HG03520 (cell line): Measurements from ENCODE around the gene ITIH5.
"Not testable (repeated sequence)": the region's sequence is repeated elsewhere in the genome, so short reads cannot be mapped to it uniquely, and the experiment has no call there.

ENCODE experiments used
- ATAC-seq: cut with Tn5 transposase; IDR thresholded peaks from one replicate; pipeline ENCODE4 v1.9.1; 2021; ENCODE audit warnings: mild to moderate bottlenecking, moderate library complexity; ENCODE audit not compliant: unreplicated experiment

The ITIH5 gene

DNA sequence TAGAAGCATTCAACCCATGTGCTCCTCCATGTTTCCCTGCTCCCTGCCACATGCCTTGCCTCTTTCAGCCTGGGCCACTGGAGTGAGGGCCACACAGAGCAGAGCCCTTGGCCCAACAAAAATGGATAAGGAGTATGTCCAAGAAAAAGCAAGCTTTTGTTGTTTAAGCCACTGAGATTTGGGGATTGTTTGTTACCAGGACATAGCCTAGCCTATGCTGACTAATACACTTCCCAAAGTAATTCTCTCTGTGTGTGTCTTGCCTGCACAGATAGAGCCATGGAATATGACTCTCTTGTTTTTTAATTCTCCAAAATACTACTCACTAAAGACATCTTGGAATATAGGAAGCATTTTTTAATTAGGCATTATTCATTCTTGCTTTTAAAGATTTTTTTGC is 22.8 kb upstream of the ITIH5 start:
- no peak for ATAC-seq

DNA sequence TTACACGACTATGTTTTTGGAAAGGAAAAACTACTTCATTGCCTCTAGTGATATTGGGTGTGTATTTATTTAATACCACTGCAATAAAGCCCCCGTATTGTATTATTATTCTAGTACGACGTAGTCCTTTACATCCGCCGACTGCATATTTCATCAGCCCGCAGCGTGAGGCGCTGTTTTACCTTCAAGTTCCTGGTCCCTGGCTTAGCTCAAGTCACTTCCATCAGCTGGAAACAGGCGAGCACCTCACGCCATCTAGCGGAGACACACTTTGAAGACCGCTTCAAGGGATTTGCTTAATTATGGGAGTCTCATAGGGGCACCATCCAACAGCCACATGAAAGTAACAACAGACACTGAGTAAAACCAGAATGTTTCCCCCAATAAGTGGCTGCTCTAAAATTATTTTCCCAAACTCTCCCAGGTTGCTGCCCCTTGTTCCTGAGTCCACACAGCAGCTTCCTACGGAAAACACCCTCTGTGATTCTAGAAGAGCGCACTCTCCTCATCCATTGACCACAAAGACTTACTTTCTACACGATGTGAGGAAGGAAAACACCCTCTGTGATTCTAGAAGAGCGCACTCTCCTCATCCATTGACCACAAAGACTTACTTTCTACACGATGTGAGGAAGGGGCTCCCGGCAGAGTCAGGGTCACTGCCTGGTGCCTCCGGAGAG is 20.6 kb upstream of the ITIH5 start:
- ATAC-seq, result peak; percentile 95

DNA sequence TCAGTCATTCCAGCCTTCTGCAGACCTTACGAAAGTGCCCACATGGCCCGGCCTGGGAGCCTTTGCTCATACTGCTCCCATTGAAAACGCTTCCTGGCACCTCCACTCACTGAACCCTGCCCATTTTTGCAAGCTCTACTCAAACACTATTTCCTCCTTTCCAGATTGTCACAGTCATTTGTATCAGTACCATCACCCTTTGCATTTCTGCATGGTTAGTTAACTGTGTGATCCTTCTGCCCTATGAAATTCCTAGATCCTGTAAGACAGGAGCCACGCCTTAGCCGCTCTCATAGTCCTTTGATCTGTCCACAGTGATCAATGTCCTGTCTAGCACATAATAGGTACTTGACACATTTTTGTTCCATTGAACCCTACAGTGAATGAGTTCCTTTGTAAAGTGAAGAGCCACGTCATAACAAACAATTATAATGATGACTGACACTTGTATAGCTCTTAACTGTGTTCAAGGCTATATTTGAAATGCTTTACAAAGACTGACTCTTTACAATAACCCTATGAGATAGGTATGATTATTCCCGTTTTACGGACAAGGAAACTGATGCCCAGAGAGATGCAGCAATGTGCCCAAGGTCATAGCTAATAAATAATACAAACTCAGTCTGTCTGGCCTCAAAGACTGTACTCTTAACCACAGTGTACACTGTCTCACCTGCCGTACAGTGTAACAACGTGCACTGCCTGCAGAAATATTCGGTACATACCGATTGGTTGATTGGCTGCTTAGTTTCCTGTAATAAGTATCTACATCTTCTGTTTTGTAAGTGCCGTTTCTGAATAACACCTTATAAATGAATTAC is 19.8 kb upstream of the ITIH5 start:
- no peak for ATAC-seq

DNA sequence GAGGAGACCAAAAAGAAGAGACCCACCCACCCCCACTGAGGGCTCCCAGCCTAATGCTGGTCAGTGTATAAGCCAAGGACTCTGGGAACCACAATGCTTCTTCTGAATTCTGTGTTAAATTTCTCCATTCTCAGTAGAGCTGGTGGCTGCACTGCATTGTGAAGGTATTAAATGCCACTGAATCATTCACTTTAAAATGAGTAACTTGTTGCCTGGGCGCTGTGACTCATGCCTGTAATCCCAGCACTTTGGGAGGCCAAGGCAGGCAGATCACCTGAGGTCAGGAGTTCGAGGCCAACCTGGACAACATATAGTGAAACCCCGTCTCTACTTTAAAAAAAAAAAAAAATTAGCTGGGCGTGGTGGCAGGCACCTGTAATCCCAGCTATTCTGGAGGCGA is 13.3 kb upstream of the ITIH5 start:
- not testable (repeated sequence) for ATAC-seq

DNA sequence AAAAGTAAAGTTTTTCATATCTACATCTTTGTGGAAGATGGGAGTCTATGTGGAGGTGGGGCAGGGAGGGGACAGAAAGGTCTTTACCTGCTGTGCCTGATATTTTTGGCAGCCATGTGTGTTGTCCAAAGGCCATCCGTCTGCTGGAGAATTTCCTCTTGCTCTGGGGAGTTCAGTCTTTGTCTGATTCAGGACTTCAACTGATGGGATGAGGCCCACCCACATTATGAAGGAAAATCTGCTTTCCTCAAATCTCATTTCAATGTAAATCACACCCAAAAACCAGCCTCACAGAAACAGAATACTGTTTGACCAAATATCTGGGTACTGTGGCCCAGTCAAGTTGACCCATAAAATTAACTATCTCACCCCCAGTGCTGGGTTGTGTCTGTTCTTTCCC is 12.5 kb upstream of the ITIH5 start:
- no peak for ATAC-seq

DNA sequence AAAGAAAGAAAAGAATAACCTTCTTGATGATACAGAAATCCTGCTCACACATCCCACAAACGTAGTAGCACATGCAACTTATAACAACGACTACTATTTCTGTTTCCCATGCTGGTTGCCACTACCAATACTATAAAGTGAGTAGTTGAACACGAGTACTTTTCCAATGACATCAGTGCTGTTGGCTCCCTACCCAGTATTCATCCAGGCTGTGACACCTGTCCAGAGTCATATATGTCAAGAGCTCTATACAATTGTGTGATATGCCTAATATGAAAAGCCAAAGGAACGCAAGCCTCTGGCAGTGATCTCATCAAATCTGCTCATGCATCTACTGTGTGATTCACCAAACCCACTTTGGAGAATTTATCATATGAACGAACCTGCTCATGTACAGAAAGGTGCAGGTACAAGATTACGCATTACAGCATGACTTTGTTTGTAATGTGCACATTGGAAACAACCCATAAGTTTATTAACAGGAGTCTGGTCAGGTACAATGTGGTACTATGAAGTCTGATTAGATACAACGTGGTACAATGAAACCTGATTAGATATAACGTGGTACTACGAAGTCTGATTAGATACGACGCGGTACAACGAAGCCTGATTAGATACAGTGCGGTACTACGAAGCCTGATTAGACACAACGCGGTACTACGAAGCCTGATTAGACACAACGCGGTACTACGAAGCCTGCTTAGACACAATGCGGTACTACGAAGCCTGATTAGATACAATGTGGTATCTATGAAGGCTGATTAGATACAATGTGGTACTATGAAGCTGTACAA is 5.8 kb upstream of the ITIH5 start:
- ATAC-seq, result no peak

DNA sequence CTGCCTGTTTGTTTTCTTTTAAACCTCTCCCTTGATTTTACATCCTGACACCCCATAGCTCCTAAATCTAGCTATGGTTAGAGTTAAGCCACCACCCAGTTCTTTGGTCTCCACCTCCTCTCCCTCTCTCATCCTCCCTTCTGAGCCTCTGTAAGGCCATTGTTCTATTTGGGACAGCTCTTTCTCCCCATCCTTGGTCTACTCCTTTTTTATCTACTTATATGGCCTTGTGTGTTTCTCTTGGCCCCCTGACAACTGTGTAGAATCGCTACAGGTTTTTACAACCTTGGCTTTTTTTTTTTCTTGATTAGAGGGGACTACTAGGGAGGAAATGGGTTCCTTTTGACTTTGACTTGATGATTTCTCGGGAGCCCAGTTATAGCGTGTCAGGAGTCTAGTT is 3.4 kb upstream of the ITIH5 start:
- no peak for ATAC-seq

DNA sequence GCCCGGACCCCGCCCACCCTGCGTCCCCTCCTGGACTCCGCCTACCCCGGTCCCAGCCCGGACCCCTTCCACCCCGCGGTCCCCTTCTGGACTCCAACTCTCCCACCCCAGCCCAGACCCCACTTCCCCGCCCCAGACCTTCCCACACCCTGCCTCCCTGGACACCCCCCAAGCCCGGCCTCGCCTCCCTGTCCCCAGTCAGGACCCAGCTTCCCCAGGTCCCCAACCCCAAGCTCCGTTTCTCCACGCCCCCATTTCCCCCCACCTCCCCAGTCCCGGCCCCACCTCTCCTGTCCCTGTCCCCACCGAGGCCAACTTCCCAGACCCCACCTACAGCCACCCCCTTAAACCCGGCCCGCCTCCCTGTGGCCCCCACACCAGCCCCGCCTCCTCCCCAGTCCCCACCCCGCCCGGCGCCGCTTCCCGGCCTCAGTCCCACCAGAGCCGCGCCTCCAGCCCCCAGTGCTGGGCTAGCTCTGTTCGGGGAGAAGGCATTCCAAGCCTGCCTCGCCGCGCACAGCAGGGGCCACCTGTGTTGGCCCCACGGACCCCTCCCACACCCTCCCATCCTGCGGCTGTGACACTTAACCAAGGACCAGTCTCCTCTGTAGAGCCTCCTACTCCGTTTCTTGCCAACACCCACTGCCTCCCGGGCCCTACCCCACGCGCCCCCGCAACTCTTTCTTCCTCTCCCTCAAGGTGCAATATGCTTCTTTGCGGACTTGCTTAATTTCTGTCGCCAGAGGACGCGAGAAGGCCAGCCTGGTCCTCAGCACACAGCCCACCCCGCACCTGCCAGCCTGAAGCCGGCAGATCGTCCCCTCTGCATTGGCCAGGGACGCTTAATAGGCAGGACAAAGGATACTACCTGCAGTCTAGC is 736 bp upstream of the ITIH5 start:
- ATAC-seq, result no peak

DNA sequence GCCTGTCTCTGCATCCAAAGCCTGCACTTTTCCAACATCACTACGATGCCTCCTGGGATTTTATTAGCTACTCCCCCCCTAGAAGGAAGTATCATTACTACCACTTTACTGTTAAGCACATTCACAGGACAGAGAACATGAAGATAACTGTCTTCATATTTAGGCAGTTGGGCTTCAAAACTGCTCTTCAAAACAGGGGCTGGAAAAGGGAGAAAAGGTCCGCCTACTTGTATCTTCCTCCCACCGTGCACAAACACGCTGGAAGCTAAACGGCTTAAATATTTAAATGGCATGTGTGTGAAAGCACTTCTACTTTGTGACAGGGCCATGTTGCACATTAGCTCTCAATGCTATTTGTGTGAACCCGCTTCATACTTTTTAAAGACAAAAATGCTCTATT is 999 bp downstream of the ITIH5 start:
- ATAC-seq, result no peak

DNA sequence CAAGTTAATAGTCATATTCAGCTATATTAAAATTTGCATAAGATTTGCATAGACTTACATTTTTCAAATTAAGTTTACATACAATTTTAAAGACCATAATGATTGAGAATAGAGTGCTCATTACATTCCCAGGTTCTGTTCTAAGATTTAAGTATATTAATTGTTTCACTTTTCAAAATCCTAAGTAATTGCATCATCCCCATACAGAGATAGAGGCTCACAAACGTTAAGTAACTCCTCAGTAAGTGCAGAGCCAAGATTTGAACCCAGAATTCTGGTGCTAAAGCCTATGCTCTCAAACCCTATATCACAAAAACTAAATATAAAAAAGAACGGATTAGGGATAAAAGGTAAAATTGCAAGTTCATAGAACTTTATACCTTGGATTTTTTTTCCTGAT is 2.1 kb downstream of the ITIH5 start:
- ATAC-seq, result no peak

DNA sequence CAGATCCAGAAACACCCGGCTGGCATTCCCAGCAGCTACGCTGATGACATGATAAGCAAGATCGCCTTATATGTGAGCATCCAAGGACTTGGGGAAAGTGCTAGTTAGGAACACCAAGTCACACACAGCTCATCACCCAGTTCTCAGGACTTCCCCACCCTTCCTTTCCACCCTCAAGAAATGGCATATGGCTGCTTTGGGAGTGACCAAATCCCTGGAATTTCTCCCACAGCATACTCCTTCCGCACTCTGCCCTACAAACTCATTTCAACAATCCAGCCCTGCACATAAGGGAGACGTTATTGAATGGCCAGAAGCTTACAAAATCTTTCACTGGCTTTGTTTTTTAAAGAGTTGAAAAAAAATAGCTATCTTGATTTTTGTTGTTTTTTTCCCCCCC is 4.2 kb downstream of the ITIH5 start:
- ATAC-seq, result no peak

DNA sequence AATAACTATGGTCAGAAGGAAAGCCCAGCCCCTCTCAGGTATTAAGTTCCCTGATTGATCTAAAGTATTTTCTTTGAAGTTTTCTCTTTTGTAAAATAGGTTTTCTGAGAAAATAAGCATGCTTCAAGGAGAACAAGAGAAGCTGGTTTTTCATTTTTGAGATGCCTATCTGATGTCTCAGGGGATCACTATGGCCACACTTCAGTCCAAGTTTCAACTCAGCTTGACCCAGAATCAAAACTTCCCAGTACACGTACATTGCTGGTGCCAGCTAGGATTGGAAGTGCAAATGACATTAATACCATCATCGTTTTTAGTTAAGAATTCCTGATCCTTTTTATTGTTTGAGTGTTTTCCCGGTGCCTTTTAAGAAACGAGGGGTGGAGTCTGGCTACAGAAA is 7.2 kb downstream of the ITIH5 start:
- no peak for ATAC-seq

DNA sequence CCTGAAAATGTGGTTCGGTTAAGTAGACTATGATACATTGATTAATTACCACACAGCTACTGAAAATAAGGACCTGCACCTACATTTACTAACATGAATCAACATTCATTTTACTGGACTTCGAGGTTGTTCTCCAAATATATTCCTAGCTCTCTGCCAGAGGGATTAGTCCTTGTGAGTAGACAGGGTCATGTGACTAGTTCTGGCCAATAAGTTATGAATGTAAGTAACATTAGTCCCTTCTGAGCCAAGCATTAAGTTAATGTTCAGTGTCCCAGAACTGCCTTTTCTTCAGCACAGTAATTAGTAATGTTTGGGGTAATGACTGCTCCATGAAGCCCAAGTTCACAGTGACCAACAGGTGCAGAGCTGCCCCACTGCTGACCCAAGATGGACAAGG is 9.2 kb downstream of the ITIH5 start:
- no peak for ATAC-seq

DNA sequence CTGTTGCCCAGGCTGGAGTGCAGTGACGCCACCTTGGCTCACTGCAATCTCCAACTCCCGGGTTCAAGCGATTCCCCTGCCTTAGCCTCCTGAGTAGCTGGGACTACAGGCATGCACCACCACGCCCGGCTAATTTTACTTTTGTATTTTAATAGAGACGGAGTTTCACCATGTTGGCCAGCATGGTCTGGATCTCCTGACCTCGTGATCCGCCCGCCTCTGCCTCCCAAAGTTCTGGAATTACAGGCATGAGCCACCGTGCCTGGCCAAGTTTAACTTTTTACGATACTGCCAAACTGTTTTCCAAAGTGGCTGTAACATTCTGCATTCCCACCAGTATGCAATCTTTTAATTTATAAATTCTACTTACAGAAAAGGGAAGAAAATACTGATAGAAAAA is 9.7 kb downstream of the ITIH5 start:
- not testable (repeated sequence) for ATAC-seq

DNA sequence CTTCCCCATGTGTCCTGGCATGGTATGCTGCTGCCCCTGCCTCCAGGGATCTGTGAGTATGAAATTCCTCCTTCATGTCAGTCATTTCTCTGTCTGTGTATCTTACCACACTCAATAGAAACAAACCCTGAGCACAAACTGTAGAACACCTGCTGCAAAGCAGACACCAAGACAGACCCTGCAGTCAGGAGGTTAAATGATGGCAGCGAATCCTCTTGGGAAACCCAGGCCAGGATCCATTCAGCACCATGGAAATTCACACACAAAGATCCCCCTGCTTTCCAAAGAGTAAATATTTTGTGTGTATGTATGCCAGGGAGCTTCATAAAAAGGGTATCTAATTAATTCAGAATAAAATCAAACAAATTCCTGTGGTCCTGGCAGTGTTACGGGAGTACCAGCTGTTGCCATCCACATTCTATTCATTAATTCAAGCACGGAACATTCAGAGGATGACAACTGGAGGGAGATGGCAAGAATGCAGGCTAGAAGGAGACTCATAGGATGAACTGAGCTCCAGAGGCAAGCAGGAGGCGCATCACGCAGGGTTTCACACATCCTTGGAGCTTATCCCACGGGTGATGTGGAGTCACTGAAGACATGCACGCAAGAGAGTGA is 14.8 kb downstream of the ITIH5 start:
- no peak for ATAC-seq

DNA sequence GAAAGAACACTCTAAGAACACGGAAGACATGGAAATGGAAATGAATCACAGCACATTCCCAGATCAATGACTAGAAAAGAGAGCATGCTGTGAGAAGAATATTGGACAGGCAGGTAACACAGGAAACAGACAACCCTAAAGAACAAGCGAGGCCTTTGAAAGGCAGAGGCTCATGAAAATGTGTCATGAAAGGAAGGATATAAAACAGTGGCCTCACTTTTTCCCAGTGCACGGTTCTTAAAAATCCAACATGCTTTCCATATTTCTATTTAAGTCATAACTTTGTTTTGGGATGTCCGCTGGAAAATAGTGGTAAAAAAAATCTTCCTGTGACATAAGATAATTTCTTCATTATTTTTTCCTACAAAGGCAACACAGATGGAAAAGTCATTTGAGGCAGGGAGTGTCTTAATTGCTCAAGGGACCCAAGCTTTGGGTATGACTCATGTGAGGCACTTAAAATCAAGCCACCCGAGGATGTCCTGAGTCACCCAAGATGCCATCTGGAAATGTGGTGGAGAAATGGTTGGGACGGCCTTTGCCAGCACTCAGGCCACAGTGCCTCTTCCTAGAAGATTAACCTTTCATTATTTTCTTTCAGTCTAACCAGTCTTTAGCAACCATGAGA is 17.0 kb downstream of the ITIH5 start:
- ATAC-seq, result no peak

DNA sequence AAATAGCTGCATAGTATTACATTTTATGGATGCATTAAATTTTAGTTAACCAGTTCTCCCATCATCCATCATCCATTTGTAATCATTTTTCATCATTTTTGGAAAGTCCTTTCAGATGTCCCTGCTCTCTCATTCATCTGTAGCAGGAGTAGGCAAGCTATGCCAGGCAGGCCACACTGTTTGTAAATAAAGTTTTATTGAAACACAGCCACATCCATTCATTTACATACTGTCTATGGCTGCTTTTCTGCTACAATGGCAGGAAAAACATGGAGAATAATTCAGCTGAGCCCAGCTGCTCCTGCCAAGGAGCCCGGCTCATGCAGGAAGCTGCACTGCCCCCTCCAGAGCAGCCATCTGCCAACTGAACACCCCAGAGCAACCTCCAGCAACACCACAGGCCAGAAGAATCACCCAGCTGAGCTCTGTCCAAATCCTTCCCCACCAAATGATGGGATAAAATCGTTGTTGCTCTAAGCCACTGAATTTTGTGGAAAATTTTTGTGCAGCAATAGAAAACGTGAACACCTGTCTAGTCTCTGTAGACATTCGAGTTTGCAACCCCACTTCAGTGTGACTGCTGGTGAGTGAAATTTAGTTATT is 19.6 kb downstream of the ITIH5 start:
- no peak for ATAC-seq

DNA sequence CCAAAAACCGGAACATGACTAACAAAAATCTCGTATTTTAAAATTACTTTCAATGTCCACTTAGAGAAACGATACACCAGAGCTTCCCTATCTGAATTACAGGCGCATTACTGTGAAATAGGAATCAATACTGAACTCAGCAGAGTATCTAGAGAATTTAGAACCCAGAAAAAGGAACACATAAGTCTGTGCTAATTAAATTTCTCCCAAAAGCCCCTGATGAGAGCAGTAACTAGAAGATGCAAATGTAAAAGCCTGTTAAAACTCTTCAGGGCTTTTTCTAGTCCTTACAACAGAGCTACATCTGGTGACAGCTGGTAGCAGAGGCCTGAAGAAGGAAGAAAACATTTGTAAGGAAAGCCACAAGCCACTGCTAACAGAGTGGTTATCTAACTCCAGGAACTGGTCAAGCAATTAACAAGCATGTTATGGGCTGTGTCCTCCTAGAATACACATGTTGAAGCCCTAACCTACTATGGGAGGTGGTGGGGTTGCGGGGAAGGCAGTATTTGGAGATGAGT is 24.2 kb downstream of the ITIH5 start:
- ATAC-seq, result no peak

DNA sequence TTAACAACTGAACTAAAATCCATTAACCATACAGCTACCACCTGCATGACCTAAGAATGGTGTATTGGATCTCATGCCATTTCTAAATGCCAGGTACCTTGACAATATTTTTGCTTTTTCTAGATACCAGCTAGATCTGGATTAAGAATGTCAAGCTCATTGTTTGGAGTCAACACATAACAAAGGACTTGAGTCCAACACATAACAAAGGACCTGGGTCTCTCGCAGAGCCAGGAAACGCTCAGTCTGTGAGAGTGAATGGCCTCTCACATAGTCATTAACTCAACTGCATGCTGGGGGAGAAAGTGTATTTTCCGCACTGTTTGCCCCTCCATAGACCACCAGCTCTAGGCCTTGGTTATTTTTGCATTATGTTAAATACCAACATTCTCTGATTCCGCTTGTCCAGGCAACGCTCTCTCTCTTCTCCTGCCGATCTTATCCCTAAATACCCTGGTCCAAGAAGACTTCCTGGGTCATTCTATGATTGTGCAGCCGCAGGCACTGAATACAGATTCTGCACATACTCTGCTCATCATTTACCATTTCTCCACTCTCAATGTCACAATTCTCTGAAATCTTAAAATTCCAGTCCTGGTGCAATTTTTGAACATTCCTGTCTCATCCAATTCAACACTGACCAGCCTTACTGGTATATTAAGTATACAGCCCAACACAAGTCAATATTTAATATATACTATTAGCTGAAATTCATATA is 31.2 kb downstream of the ITIH5 start:
- no peak for ATAC-seq
